ENCODE results near the gene CYB5RL.

The CYB5RL gene

GRCh38 chr1:54157401-54157800 lies 42.4 kb downstream of the CYB5RL start:
- no peak for DNase-seq

GRCh38 chr1:54156986-54157385 lies 42.8 kb downstream of the CYB5RL start:
- no peak for DNase-seq

GRCh38 chr1:54156201-54156600 lies 43.6 kb downstream of the CYB5RL start:
- DNase-seq, result no peak

- DNase-seq, result no peak
Observed at GRCh38 chr1:54153535-54154439, 46.0 kb downstream of the CYB5RL start.

GRCh38 chr1:54152696-54153095 lies 47.1 kb downstream of the CYB5RL start, which contains the start of gene CDCP2:
CDCP2 (minus strand) TSS chr1:54153000; CDS start chr1:54152922, 78 bp downstream.
- no peak for DNase-seq

- no peak for DNase-seq
Observed at GRCh38 chr1:54151013-54151412, 48.8 kb downstream of the CYB5RL start.

Data from hippocampal formation (tissue), 2 donors.